Heart left ventricle (tissue), 13 donors: ENCODE data around the gene TMEM145.
A peak's percentile ranks its signal among the peaks of the same experiment; 100 is the strongest.

Experiments used
- POLR2A ChIP-seq, 2 donors: fragments of 450-650 bp; IDR thresholded peaks; one replicate each; pipeline ENCODE4 v1.6.1; 2017; ENCODE audit warnings: antibody characterized with exemption in 2 of 2, mild to moderate bottlenecking in 2 of 2, moderate library complexity in 2 of 2
- TF ChIP-seq, protein P1 (sequence below), 12 donors: fragments of 200-600 bp; sonication (generic) in 4 of 12; IDR thresholded peaks; one replicate each; pipeline versions ENCODE4 v1.5.0 to v1.8.0; 2018 to 2022; ENCODE audit warnings: antibody characterized with exemption in 12 of 12, mild to moderate bottlenecking in 5 of 12
- donor health status: ischemic (EF 13 %, LVEDD 7.1; RV severe dilation, severe dysfunction).
- donor health status: DM: no; HTN: yes; CAD: no.
- donor health status: DM: no; HTN: no; CAD: no.
- donor health status: ischemic (EF 25% LVEDD 6.9; RV normal size, moderate dysfunction).
- donor health status: ischemic (EF 25% LVEDD 5.7; RV mildly dilated, moderate dysfunction).
- donor health status: ischemic (EF 35%, LVEDD 5.7; RV mildly dilated, moderate dysfunction).
- donor health status: nonischemic (EF 11% LVEDD 7.7; RV severe dilation, severe dysfunction).
- donor health status: DM: yes; HTN: yes; CAD: no.
- donor health status: PGD.
- donor health status: ischemic (EF 29% LVEDD 5.4; RV normal size, mild dysfunction).
- donor health status: nonischemic (EF 23%, LVEDD 6.1; RV moderate dilation, normal function).

DNA sequence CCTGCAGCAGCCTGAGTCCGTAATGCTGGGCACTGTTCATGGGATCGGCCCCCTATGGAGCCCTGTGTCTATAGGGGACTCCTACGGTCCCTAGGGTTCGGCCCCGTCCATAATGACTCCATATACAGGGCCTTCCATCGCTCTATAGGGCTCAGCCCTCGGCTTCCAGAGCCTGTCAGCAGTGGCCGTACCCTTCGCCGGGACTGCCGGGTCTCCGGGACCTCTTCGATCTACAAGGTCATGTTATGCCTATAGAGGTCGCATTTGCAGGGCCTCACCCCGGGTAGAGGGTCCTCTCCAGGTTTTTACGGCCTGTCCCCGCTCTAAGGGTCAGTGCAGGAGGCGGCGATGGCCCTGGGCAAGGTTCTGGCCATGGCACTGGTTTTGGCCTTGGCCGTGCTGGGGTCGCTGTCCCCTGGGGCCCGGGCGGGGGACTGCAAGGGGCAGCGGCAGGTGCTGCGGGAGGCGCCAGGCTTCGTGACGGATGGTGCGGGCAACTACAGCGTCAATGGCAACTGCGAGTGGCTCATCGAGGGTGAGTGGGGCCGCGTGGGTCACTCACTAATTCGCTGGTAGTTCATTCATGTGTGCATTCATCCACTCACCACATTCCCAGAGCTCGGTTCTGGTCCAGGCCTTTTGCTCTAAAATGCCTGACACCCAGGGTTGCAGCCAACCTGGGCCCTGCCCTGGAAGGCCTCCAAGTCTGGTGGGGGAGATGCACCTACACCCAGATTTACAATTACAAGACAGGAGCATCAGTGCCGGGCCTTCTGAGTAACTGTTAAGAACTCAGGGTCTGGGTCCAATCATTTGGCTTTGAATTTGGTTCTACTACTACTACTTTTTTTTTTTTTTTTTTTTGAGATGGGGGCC lies 13.0 kb downstream of the TMEM145 start:
- TF ChIP-seq, protein P1, sequence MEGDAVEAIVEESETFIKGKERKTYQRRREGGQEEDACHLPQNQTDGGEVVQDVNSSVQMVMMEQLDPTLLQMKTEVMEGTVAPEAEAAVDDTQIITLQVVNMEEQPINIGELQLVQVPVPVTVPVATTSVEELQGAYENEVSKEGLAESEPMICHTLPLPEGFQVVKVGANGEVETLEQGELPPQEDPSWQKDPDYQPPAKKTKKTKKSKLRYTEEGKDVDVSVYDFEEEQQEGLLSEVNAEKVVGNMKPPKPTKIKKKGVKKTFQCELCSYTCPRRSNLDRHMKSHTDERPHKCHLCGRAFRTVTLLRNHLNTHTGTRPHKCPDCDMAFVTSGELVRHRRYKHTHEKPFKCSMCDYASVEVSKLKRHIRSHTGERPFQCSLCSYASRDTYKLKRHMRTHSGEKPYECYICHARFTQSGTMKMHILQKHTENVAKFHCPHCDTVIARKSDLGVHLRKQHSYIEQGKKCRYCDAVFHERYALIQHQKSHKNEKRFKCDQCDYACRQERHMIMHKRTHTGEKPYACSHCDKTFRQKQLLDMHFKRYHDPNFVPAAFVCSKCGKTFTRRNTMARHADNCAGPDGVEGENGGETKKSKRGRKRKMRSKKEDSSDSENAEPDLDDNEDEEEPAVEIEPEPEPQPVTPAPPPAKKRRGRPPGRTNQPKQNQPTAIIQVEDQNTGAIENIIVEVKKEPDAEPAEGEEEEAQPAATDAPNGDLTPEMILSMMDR (IDR thresholded peaks at IDR 0.05), result peak in 1 of 12 donors; percentile 15
- no peak for TF ChIP-seq POLR2A (IDR thresholded peaks at IDR 0.05)
